ENCODE data around the gene RABGAP1. TPM values are rescaled to one million over a fixed set of nuclear protein-coding genes. Genes with fewer than 3 reads are reported as not detected.
A peak's percentile ranks its signal among the peaks of the same experiment; 100 is the strongest.
"Not testable (repeated sequence)": the region's sequence is repeated elsewhere in the genome, so short reads cannot be mapped to it uniquely, and the experiment has no call there.

Gene RABGAP1
- total RNA-seq, 1 donor from 2014 or later = 44.7 TPM

DNA sequence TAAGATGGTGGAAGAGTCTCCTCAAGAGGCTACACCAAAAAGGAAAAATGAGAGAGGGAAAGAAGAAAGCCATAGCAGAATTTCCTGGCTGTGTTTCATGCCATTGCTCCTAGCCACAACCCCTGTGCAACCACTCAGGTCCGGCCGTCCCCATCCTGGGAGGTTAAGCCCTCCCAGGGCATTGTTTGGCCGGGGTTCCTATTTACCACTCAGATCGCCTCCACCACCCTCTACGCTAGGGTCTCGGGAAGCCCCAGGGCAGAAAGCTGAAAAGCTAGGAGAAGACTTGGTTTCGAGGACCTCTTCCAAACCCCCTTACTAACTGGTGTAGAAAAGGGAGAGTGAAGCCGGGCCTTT is 36.4 kb upstream of the RABGAP1 start:
- Histone ChIP-seq H3K4me3 (ENCODE audit: insufficient read depth, low read depth, low read length) (peak overlapping the region; percentile 90), H2AFZ (ENCODE audit: low read depth, low read length) (peak overlapping the region; percentile 65), H4K20me1 (ENCODE audit: insufficient read depth, low read length) (peaks cover 30% of the 10 kb centered on the region), H3K27me3 (ENCODE audit: insufficient read depth, low read length) (no peaks in the 10 kb centered on the region), H3K79me2 (ENCODE audit: insufficient read depth, low read length) (peaks cover 61% of the 10 kb centered on the region), H3K4me1 (ENCODE audit: insufficient read depth, low read length) (peaks cover 6% of the 10 kb centered on the region), H3K9ac (ENCODE audit: low read length) (peak overlapping the region; percentile 99), H3K36me3 (ENCODE audit: insufficient read depth, low read length) (peaks cover under 1% of the 10 kb centered on the region), H3K4me2 (ENCODE audit: low read length) (peak overlapping the region; percentile 89), H3K9me3 (ENCODE audit: insufficient read depth, low read depth, low read length) (no peaks in the 10 kb centered on the region), H3K27ac (ENCODE audit: low read depth, low read length) (peak overlapping the region; percentile 96)
- Mint-ChIP-seq H3K27me3 (ENCODE audit: low read depth, unreplicated experiment) (no peaks in the 10 kb centered on the region), H3K9me3 (ENCODE audit: unreplicated experiment) (no peaks in the 10 kb centered on the region), H3K4me1 (ENCODE audit: low read depth, unreplicated experiment) (peaks cover 11% of the 10 kb centered on the region), H3K27ac (ENCODE audit: unreplicated experiment) (peak overlapping the region; percentile 95), H3K4me3 (ENCODE audit: unreplicated experiment) (peak overlapping the region; percentile 95), H3K36me3 (ENCODE audit: low read depth, unreplicated experiment) (no peaks in the 10 kb centered on the region)
- DNase-seq (ENCODE audit: low read depth) (peak; percentile 3), FAIRE-seq (no peak)
- TF ChIP-seq CTCF (IDR thresholded peaks at IDR 0.05; ENCODE audit: insufficient read depth, low read depth, low read length) (no peak), EZH2 (IDR thresholded peaks at IDR 0.05; ENCODE audit: insufficient read depth, low read length) (no peak)

GRCh38 chr9:122904823-122905710 is 35.8 kb upstream of the RABGAP1 start, which contains the start of gene RC3H2:
Gene RC3H2 (minus strand): TSS chr9:122905359. CDS start chr9:122897509, 7,850 bp downstream.
- peak within 1 kb of the TSS; percentile 71 for H2AFZ ChIP-seq (ENCODE audit: low read depth, low read length)
- DNase-seq (ENCODE audit: low read depth) (peak; percentile 99), FAIRE-seq (peak; percentile 79)
- peaks cover 24% of the 10 kb centered on the region for H4K20me1 ChIP-seq (ENCODE audit: insufficient read depth, low read length)
- H3K4me3 ChIP-seq (ENCODE audit: insufficient read depth, low read depth, low read length) = peak within 1 kb of the TSS; percentile 90
- Mint-ChIP-seq H3K9me3 (ENCODE audit: unreplicated experiment) (no peaks in the 10 kb centered on the region), H3K36me3 (ENCODE audit: low read depth, unreplicated experiment) (no peaks in the 10 kb centered on the region), H3K4me3 (ENCODE audit: unreplicated experiment) (peak within 1 kb of the TSS; percentile 95), H3K27me3 (ENCODE audit: low read depth, unreplicated experiment) (no peaks in the 10 kb centered on the region), H3K27ac (ENCODE audit: unreplicated experiment) (peak within 1 kb of the TSS; percentile 95), H3K4me1 (ENCODE audit: low read depth, unreplicated experiment) (peaks cover 7% of the 10 kb centered on the region)
- peak within 1 kb of the TSS; percentile 99 for H3K9ac ChIP-seq (ENCODE audit: low read length)
- H3K79me2 ChIP-seq (ENCODE audit: insufficient read depth, low read length) = peaks cover 60% of the 10 kb centered on the region
- H3K9me3 ChIP-seq (ENCODE audit: insufficient read depth, low read depth, low read length) = no peaks in the 10 kb centered on the region
- peak within 1 kb of the TSS; percentile 96 for H3K27ac ChIP-seq (ENCODE audit: low read depth, low read length)
- H3K4me1 ChIP-seq (ENCODE audit: insufficient read depth, low read length) = peaks cover 6% of the 10 kb centered on the region
- H3K36me3 ChIP-seq (ENCODE audit: insufficient read depth, low read length) = peaks cover 3% of the 10 kb centered on the region
- no peaks in the 10 kb centered on the region for H3K27me3 ChIP-seq (ENCODE audit: insufficient read depth, low read length)
- peak within 1 kb of the TSS; percentile 89 for H3K4me2 ChIP-seq (ENCODE audit: low read length)
- TF ChIP-seq CTCF (IDR thresholded peaks at IDR 0.05; ENCODE audit: insufficient read depth, low read depth, low read length) = no peak
- TF ChIP-seq EZH2 (IDR thresholded peaks at IDR 0.05; ENCODE audit: insufficient read depth, low read length) = no peak

DNA sequence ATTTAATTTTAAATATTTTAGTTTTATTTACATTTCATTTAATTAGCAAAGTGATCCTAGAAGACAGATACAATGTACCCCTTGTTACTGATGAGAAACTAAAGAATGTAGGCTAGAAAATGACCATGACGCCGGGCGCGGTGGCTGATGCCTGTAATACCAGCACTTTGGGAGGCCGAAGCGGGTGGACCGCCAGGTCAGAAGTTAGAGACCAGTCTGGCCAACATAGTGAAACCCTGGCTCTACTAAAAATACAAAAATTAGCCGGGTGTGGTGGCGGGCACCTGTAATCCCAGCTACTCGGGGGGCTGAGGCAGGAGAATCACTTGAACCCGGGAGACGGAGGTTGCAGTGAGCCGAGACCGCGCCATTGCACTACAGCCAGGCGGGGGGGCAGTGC is 34.7 kb upstream of the RABGAP1 start:
- H3K9me3 Mint-ChIP-seq (ENCODE audit: unreplicated experiment); H3K4me3 ChIP-seq (ENCODE audit: insufficient read depth, low read depth, low read length): not testable (repeated sequence)

More for the DNA sequence above, 34.7 kb upstream of the RABGAP1 start:
- not testable (repeated sequence) for DNase-seq (ENCODE audit: low read depth); H3K4me3 Mint-ChIP-seq (ENCODE audit: unreplicated experiment); H3K9me3 ChIP-seq (ENCODE audit: insufficient read depth, low read depth, low read length); H3K27me3 ChIP-seq (ENCODE audit: insufficient read depth, low read length); H3K4me2 ChIP-seq (ENCODE audit: low read length); H3K36me3 Mint-ChIP-seq (ENCODE audit: low read depth, unreplicated experiment); H3K27ac Mint-ChIP-seq (ENCODE audit: unreplicated experiment); H3K27me3 Mint-ChIP-seq (ENCODE audit: low read depth, unreplicated experiment); H3K4me1 Mint-ChIP-seq (ENCODE audit: low read depth, unreplicated experiment); H3K9ac ChIP-seq (ENCODE audit: low read length); H2AFZ ChIP-seq (ENCODE audit: low read depth, low read length); FAIRE-seq; H3K4me1 ChIP-seq (ENCODE audit: insufficient read depth, low read length)
- H3K27ac ChIP-seq (ENCODE audit: low read depth, low read length) = peak overlapping the region; percentile 96
- H4K20me1 ChIP-seq (ENCODE audit: insufficient read depth, low read length) = peaks cover 20% of the 10 kb centered on the region
- peaks cover 11% of the 10 kb centered on the region for H3K36me3 ChIP-seq (ENCODE audit: insufficient read depth, low read length)
- peaks cover 60% of the 10 kb centered on the region for H3K79me2 ChIP-seq (ENCODE audit: insufficient read depth, low read length)

Data from astrocyte (in vitro differentiated cells and primary cell).